HCT116 (cell line): ENCODE data around the gene CHRD.

Source experiments
- CTCF ChIP-seq, 3 experiments: fragments of 200-600 bp in 1 of 3; sonication (generic) in 1 of 3; IDR thresholded peaks in 2 of 3; conservative IDR thresholded peaks in 1 of 3; 2 replicates each; pipeline ENCODE4 v1.5.1; 2012 to 2017; ENCODE audit warnings: low read depth in 2 of 3, low read length in 2 of 3, antibody characterized with exemption in 1 of 3, borderline replicate concordance in 1 of 3, control low read depth in 1 of 3, mild to moderate bottlenecking in 1 of 3, mixed read lengths in 1 of 3, mixed run types in 1 of 3, moderate library complexity in 1 of 3; ENCODE audit not compliant: insufficient read depth in 1 of 3
- EGR1 ChIP-seq: IDR thresholded peaks from 2 replicates; pipeline ENCODE4 v1.6.1; 2012; ENCODE audit warnings: low read depth
- JUND ChIP-seq: IDR thresholded peaks from 2 replicates; pipeline ENCODE4 v1.6.1; 2012
- POLR2A ChIP-seq: IDR thresholded peaks from 2 replicates; pipeline ENCODE4 v1.7.0; 2011; ENCODE audit warnings: borderline replicate concordance; ENCODE audit not compliant: insufficient read depth, insufficient read length; ENCODE audit errors: extremely low read depth
- POLR2AphosphoS5 ChIP-seq: IDR thresholded peaks from 2 replicates; pipeline ENCODE4 v1.6.1; 2011; ENCODE audit warnings: mild to moderate bottlenecking, low read depth, low read length, moderate library complexity
- RAD21 ChIP-seq: IDR thresholded peaks from 2 replicates; pipeline ENCODE4 v1.6.1; 2012; ENCODE audit warnings: low read depth, mild to moderate bottlenecking
- REST ChIP-seq: IDR thresholded peaks from 2 replicates; pipeline ENCODE4 v1.6.1; 2012; ENCODE audit warnings: low read depth
- SIN3A ChIP-seq: IDR thresholded peaks from 2 replicates; pipeline ENCODE4 v1.6.1; 2012; ENCODE audit warnings: low read depth
- ZNF274 ChIP-seq: fragments of 200-500 bp; sonication (Bioruptor generic); IDR thresholded peaks from 2 replicates; pipeline ENCODE4 v1.6.1; 2014; ENCODE audit warnings: mild to moderate bottlenecking, low read depth, low read length, inconsistent platforms

- TF ChIP-seq POLR2AphosphoS5 (no peak), SIN3A (no peak), EGR1 (no peak), CTCF (IDR thresholded peaks at IDR 0.05 in 2 of 3, conservative IDR thresholded peaks at IDR 0.05 in 1 of 3; ENCODE audit: borderline replicate concordance in 1 of 3, insufficient read depth in 1 of 3, low read depth in 2 of 3, low read length in 2 of 3) (no peak), RAD21 (no peak), POLR2A (no peak), REST (no peak), JUND (no peak), ZNF274 (no peak)
Observed at GRCh38 chr3:184334470-184335158, 45.2 kb upstream of the CHRD start.
